Measurements from ENCODE around the gene RAB31. TPM values are rescaled to one million over a fixed set of nuclear protein-coding genes. Genes with fewer than 3 reads are reported as not detected.

RAB31 gene
- total and polyA plus RNA-seq, 2 of the 13 experiments (the other 11 are each of a cell fraction or from before 2014, with no cell fraction given) = 1.1 to 1.7 TPM

DNA sequence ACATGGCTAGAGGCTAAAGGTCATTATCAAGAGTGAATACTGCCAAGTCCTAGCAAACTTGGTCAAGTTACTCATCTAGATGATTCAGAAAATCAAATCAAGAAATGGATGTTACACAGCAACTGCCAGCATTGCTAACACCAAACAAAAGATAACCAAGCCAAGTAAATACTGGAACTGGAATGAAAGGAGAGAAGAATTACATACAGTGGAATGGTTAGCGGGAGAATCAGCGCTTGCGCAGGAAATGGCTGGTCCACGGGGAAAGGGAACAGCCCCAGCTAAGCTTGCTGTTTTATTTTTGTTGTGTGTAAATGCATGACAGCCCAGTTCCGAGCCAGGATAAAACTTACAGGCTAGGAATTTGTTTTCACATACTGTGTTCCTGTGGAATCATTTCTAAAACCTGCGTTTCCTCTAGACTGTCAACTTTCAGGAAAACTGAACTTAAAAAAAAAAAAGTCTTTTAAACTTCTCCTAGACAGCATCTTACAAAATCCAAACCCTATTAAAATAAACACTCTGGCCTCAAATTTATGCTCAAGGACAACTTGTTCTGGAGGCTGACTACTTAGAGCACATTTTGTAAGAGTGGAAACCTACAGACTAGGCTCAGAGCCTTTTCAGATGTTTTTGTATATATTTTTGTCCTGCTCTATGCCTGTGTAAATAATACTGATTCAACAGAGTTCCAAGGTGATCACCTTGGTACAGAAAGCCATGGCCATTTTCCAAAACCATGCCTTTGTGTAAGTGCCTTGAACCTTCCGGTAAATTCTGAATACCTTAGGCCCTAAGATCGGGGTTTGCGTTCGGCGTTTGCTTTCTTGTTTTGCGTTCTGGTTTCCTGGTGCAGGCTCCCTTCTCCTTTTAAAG lies 146.9 kb downstream of the RAB31 start:
- H2AFZ ChIP-seq (ENCODE audit: low read length) = no peak overlapping the region
- H3K79me2 ChIP-seq (ENCODE audit: insufficient read depth, low read length) = no peaks in the 10 kb centered on the region
- peak overlapping the region; percentile 69 for H3K27ac ChIP-seq (ENCODE audit: extremely low read length, insufficient read depth, low read length)
- ChIA-PET CTCF (ENCODE audit: low intra/inter-chr PET ratio, low total read pairs) (no interaction called here), POLR2A (interaction anchor here (1.8 kb wide), 1 partner anchor 15 kb away, joined by 8 read pairs; no protein-coding TSS in a partner anchor)
- peaks cover 8% of the 10 kb centered on the region for H3K9me3 ChIP-seq (ENCODE audit: low read length)
- H3K4me1 ChIP-seq (ENCODE audit: insufficient read depth, low read length) = peaks cover 33% of the 10 kb centered on the region
- 43% methylated on average over 12 of the region's 12 CpGs for WGBS (ENCODE audit: low lambda C conversion rate)
- BruUV-seq (replicated peaks) = no TSS peak
- FAIRE-seq = peak; percentile 57
- no peaks in the 10 kb centered on the region for H3K36me3 ChIP-seq (replicated peaks in 1 of 2; ENCODE audit: control insufficient read depth in 1 of 2, insufficient read depth in 2 of 2, low read length in 2 of 2)
- H4K20me1 ChIP-seq (ENCODE audit: insufficient read depth, low read length) = no peaks in the 10 kb centered on the region
- H3K4me2 ChIP-seq (ENCODE audit: low read depth, low read length) = peak overlapping the region; percentile 47
- H3K27me3 ChIP-seq (ENCODE audit: control insufficient read depth in 1 of 2, insufficient read depth in 2 of 2, low read length in 2 of 2) = no peaks in the 10 kb centered on the region; a peak in 1 of 5 replicates
- intact Hi-C loops (cut with micrococcal nuclease; ENCODE audit: unreplicated experiment) (no loop called here), in situ Hi-C loops (cut with HindIII; ENCODE audit: extremely low pct_ligation_motif_present, low pct_unique_long_range_greater_than_20kb) (no loop called here)
- peak overlapping the region in 1 of 3 experiments; percentile 4; a peak in 1 of 6 replicates for H3K4me3 ChIP-seq (replicated peaks in 1 of 3; ENCODE audit: insufficient read depth in 1 of 3, low read depth in 2 of 3, low read length in 3 of 3)
- peak; percentile 81 for DNase-seq (ENCODE audit: low spot score)
- ATAC-seq = peak; percentile 84
- no peak overlapping the region; the same call in 1 of the 2 replicates for H3K9ac ChIP-seq (ENCODE audit: insufficient read depth, low read depth, low read length)
- TF ChIP-seq GATA4 (IDR thresholded peaks at IDR 0.05; ENCODE audit: borderline replicate concordance, low read depth) = peak; percentile 48; the same call in 1 of the 2 replicates
- TF ChIP-seq CREB1 (IDR thresholded peaks at IDR 0.05) = no peak
- TF ChIP-seq CREB1 (CRISPR knock-in tag; IDR thresholded peaks at IDR 0.05) = peak; percentile 41; the same call in 1 of the 2 replicates
- TF ChIP-seq NR2F6 (IDR thresholded peaks at IDR 0.05) = peak; percentile 18; the same call in 1 of the 2 replicates
- peak; percentile 69 for TF ChIP-seq NR2F6 (CRISPR knock-in tag; IDR thresholded peaks at IDR 0.05)
- TF ChIP-seq TEAD3 (CRISPR knock-in tag; optimal IDR thresholded peaks at IDR 0.05; ENCODE audit: borderline replicate concordance) = peak; percentile 72
- TF ChIP-seq, protein P1, sequence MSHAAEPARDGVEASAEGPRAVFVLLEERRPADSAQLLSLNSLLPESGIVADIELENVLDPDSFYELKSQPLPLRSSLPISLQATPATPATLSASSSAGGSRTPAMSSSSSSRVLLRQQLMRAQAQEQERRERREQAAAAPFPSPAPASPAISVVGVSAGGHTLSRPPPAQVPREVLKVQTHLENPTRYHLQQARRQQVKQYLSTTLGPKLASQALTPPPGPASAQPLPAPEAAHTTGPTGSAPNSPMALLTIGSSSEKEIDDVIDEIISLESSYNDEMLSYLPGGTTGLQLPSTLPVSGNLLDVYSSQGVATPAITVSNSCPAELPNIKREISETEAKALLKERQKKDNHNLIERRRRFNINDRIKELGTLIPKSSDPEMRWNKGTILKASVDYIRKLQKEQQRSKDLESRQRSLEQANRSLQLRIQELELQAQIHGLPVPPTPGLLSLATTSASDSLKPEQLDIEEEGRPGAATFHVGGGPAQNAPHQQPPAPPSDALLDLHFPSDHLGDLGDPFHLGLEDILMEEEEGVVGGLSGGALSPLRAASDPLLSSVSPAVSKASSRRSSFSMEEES (CRISPR knock-in tag; IDR thresholded peaks at IDR 0.05) = no peak
- 0 out of 2 replicates have a peak, but pooled peaks have one; percentile 53 for TF ChIP-seq ZFP37 (CRISPR knock-in tag; IDR thresholded peaks at IDR 0.05; ENCODE audit: borderline replicate concordance)
- no peak for TF ChIP-seq FOXP1 (IDR thresholded peaks at IDR 0.05)
- peak; percentile 16; the same call in 1 of the 2 replicates for TF ChIP-seq FOXP1 (CRISPR knock-in tag; IDR thresholded peaks at IDR 0.05)
- peak; percentile 36; the same call in 1 of the 2 replicates for TF ChIP-seq ZMYM4 (CRISPR knock-in tag; IDR thresholded peaks at IDR 0.05)
- peak; percentile 68; the same call in 1 of the 2 replicates for TF ChIP-seq NFIC (IDR thresholded peaks at IDR 0.05; ENCODE audit: low read length)
- TF ChIP-seq, protein P2, sequence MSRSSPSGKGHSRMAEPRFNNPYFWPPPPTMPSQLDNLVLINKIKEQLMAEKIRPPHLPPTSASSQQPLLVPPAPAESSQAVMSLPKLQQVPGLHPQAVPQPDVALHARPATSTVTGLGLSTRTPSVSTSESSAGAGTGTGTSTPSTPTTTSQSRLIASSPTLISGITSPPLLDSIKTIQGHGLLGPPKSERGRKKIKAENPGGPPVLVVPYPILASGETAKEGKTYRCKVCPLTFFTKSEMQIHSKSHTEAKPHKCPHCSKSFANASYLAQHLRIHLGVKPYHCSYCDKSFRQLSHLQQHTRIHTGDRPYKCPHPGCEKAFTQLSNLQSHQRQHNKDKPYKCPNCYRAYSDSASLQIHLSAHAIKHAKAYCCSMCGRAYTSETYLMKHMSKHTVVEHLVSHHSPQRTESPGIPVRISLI (CRISPR knock-in tag; IDR thresholded peaks at IDR 0.05; ENCODE audit: borderline replicate concordance) = no peak
- TF ChIP-seq TCF7L2 (IDR thresholded peaks at IDR 0.05; ENCODE audit: low read depth, low read length) = 0 out of 2 replicates have a peak, but pooled peaks have one; percentile 15
- peak; percentile 52; the same call in 1 of the 2 replicates for TF ChIP-seq ZFP1 (CRISPR knock-in tag; IDR thresholded peaks at IDR 0.05)
- TF ChIP-seq EP300 (IDR thresholded peaks at IDR 0.05; ENCODE audit: low read depth in 2 of 2, low read length in 2 of 2) = peak in 1 of 2 experiments; percentile 88; a peak in 2 of 4 replicates
- peak; percentile 83; the same call in 1 of the 2 replicates for TF ChIP-seq EP300 (CRISPR knock-in tag; IDR thresholded peaks at IDR 0.05; ENCODE audit: borderline replicate concordance)
- TF ChIP-seq KMT2B (CRISPR knock-in tag; IDR thresholded peaks at IDR 0.05) = 0 out of 2 replicates have a peak, but pooled peaks have one; percentile 35
- no peak for TF ChIP-seq PAX8 (CRISPR knock-in tag; IDR thresholded peaks at IDR 0.05; ENCODE audit: borderline replicate concordance)
